ENCODE results near the gene DHRS11. TPM values are rescaled to one million over a fixed set of nuclear protein-coding genes. Genes with fewer than 3 reads are reported as not detected.

The DHRS11 gene
- total and polyA plus RNA-seq, 2 experiments from 2014 or later, result 23.4 to 36.7 TPM

DNA sequence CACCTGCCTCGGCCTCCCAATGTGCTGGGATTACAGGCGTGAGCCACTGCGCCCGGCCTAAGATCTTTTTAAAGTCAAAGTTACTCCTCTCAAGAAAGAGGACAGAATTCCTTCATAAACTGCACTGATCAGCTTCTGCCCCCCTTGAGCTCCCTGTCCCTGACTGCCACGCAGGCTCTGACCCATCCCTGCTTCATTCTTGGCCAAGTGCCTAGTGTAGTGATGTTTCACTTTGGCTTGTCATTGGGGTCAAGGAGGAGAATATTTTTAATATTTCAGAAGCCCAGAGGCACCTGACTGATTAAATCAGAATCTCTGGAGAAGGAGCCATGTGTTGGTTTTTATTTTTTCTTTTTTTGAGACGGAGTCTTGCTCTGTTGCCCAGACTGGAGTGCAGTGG, 18.8 kb downstream of the DHRS11 start:
- TF ChIP-seq STAT1 (IDR thresholded peaks at IDR 0.05; ENCODE audit: unreplicated experiment) (no peak), ZNF114 (CRISPR knock-in tag; IDR thresholded peaks at IDR 0.05) (no peak), ZNF462 (CRISPR knock-in tag; IDR thresholded peaks at IDR 0.05) (no peak), EZH2phosphoT487 (IDR thresholded peaks at IDR 0.05; ENCODE audit: unreplicated experiment) (no peak), POLR2AphosphoS5 (IDR thresholded peaks at IDR 0.05; ENCODE audit: low read depth) (no peak)
- Histone ChIP-seq H2AFZ (no peak overlapping the region), H3K36me3 (ENCODE audit: insufficient read depth) (no peaks in the 10 kb centered on the region), H3K4me3 (no peak overlapping the region), H3K27me3 (ENCODE audit: insufficient read depth) (no peaks in the 10 kb centered on the region), H3K4me1 (ENCODE audit: insufficient read depth) (peaks cover 31% of the 10 kb centered on the region), H3K79me2 (replicated peaks; ENCODE audit: insufficient read depth) (peaks cover 6% of the 10 kb centered on the region), H3K27ac (ENCODE audit: low read depth) (no peak overlapping the region), H3K4me2 (no peak overlapping the region), H3K9me2 (ENCODE audit: insufficient read depth) (no peaks in the 10 kb centered on the region), H4K20me1 (replicated peaks; ENCODE audit: insufficient read depth) (peaks cover 12% of the 10 kb centered on the region), H3F3A (replicated peaks; ENCODE audit: low read depth) (peaks cover 12% of the 10 kb centered on the region; the same call in 1 of the 2 replicates)
- Mint-ChIP-seq H3K4me1 (peaks cover 42% of the 10 kb centered on the region), H3K9me3 (no peaks in the 10 kb centered on the region), H3K36me3 (ENCODE audit: low read depth) (peaks cover 19% of the 10 kb centered on the region), H3K4me3 (no peak overlapping the region), H3K27ac (no peak overlapping the region), H3K27me3 (ENCODE audit: insufficient read depth, low read depth, poor library complexity) (peaks cover 12% of the 10 kb centered on the region)
- ATAC-seq (no peak), DNase-seq (ENCODE audit: low spot score) (no peak)

DNA sequence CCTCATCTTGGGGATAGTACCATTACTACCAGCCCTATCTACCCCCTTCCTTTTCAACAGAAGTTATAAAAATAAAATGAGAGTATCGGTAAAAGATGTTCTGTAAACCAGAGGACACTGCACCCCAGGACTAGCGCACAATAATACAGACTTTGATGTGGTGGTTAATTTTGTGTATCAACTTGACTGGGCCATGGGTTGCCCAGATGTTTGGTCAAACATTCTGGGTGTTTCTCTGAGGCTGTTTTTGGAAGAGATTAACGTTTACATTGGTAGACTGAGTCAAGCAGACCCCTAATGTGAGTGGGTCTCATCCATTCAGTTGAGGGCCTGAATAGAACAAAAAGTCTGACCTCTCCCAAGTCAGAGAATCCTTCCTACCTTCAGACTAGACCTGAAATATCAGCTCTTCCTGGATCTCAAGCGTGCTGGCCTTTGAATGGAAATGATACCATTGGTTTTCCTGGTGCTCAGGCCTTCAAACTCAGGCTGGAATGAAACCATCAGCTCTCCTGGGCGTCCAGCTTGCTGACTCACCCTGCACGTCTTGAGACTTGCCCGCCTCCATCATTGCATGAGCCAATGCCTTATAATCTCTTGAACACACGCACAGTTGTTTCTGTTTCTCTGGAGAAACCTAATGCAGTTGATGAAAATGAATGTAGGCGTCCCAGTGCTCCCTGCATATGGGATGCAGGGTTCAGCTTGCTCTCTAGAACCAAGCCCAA, 19.8 kb downstream of the DHRS11 start:
- H3K27ac ChIP-seq (ENCODE audit: low read depth), result no peak overlapping the region
- no peak overlapping the region for H3K4me3 Mint-ChIP-seq
- H3K9me2 ChIP-seq (ENCODE audit: insufficient read depth), result no peaks in the 10 kb centered on the region
- DNase-seq (ENCODE audit: low spot score) (no peak), ATAC-seq (no peak)
- H3K4me2 ChIP-seq, result no peak overlapping the region
- no peak overlapping the region for H3K4me3 ChIP-seq
- H2AFZ ChIP-seq, result no peak overlapping the region
- H3K36me3 ChIP-seq (ENCODE audit: insufficient read depth), result no peaks in the 10 kb centered on the region
- no peaks in the 10 kb centered on the region for H3K79me2 ChIP-seq (replicated peaks; ENCODE audit: insufficient read depth)
- H3K9me3 Mint-ChIP-seq, result no peaks in the 10 kb centered on the region; the same call in 2 of the 3 replicates
- no peak overlapping the region for H3K27ac Mint-ChIP-seq
- H3K4me1 Mint-ChIP-seq, result peaks cover 37% of the 10 kb centered on the region
- H3K4me1 ChIP-seq (ENCODE audit: insufficient read depth), result peaks cover 31% of the 10 kb centered on the region
- H4K20me1 ChIP-seq (replicated peaks; ENCODE audit: insufficient read depth), result peaks cover 9% of the 10 kb centered on the region; the same call in 1 of the 2 replicates
- H3K27me3 ChIP-seq (ENCODE audit: insufficient read depth), result no peaks in the 10 kb centered on the region
- peaks cover 12% of the 10 kb centered on the region for H3K36me3 Mint-ChIP-seq (ENCODE audit: low read depth)
- H3K27me3 Mint-ChIP-seq (ENCODE audit: insufficient read depth, low read depth, poor library complexity), result peaks cover 12% of the 10 kb centered on the region
- H3F3A ChIP-seq (replicated peaks; ENCODE audit: low read depth), result peaks cover 12% of the 10 kb centered on the region; the same call in 1 of the 2 replicates
- TF ChIP-seq ZNF114 (CRISPR knock-in tag; IDR thresholded peaks at IDR 0.05), result no peak
- TF ChIP-seq STAT1 (IDR thresholded peaks at IDR 0.05; ENCODE audit: unreplicated experiment), result no peak
- no peak for TF ChIP-seq CREB1 (CRISPR knock-in tag; IDR thresholded peaks at IDR 0.05; ENCODE audit: low read depth)
- no peak for TF ChIP-seq NANOG (IDR thresholded peaks at IDR 0.05; ENCODE audit: borderline replicate concordance)
- TF ChIP-seq ETS1 (IDR thresholded peaks at IDR 0.05), result no peak
- TF ChIP-seq, protein P1, sequence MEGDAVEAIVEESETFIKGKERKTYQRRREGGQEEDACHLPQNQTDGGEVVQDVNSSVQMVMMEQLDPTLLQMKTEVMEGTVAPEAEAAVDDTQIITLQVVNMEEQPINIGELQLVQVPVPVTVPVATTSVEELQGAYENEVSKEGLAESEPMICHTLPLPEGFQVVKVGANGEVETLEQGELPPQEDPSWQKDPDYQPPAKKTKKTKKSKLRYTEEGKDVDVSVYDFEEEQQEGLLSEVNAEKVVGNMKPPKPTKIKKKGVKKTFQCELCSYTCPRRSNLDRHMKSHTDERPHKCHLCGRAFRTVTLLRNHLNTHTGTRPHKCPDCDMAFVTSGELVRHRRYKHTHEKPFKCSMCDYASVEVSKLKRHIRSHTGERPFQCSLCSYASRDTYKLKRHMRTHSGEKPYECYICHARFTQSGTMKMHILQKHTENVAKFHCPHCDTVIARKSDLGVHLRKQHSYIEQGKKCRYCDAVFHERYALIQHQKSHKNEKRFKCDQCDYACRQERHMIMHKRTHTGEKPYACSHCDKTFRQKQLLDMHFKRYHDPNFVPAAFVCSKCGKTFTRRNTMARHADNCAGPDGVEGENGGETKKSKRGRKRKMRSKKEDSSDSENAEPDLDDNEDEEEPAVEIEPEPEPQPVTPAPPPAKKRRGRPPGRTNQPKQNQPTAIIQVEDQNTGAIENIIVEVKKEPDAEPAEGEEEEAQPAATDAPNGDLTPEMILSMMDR (conservative IDR thresholded peaks at IDR 0.05; ENCODE audit: low read depth in 2 of 2), result no peak
- no peak for TF ChIP-seq ZNF331 (CRISPR knock-in tag; IDR thresholded peaks at IDR 0.05; ENCODE audit: low read depth)
- TF ChIP-seq JUNB (IDR thresholded peaks at IDR 0.05; ENCODE audit: unreplicated experiment), result no peak
- no peak for TF ChIP-seq EZH2phosphoT487 (IDR thresholded peaks at IDR 0.05; ENCODE audit: unreplicated experiment)
